A549 (cell line): ENCODE measurements around the gene MORC3. TPM values are rescaled to one million over a fixed set of nuclear protein-coding genes. Genes with fewer than 3 reads are reported as not detected.
"Not testable (repeated sequence)": the region's sequence is repeated elsewhere in the genome, so short reads cannot be mapped to it uniquely, and the experiment has no call there.

Experiments used
- ATAC-seq, 2 experiments: fragments of 200-7000 bp in 1 of 2; fragments of >200 bp in 1 of 2; cut with Nextera tagmentation in 1 of 2; cut with Tn5 transposase in 1 of 2; 3 replicates each; pipeline versions ENCODE4 v1.8.0 to v1.9.1; 2018 to 2020; ENCODE audit warnings: mild to moderate bottlenecking in 1 of 2, moderate library complexity in 1 of 2
- CTCF ChIA-PET: fragments of 300-600 bp; sonication (Branson Sonifier 250); formaldehyde crosslinking; extraction: SDS; loops from one replicate; lab custom pipeline; 2021; ENCODE audit warnings: antibody characterized with exemption, inconsistent platforms; lab: Yijun Ruan, JAX
- POLR2A ChIA-PET: fragments of 350-600 bp; formaldehyde crosslinking; extraction: SDS; loops from one replicate; lab custom pipeline; 2021; ENCODE audit warnings: antibody characterized with exemption, inconsistent platforms; lab: Yijun Ruan, JAX
- DNase-seq, 2 experiments: peaks; one replicate each; pipeline versions ENCODE4 v3.0.0 to v3.0.0-alpha.2; 2011 to 2016; ENCODE audit warnings: low read depth in 1 of 2, low spot score in 1 of 2
- FAIRE-seq: peaks from 2 replicates; lab custom pipeline; 2011; peaks lifted over from hg19 to GRCh38; lab: Jason Lieb, UNC
- H3K27ac ChIP-seq, 2 experiments: fragments of >200 bp; sonication (Bioruptor Twin); formaldehyde crosslinking; 3 replicates each; pipeline ENCODE4 v1.5.1; 2016 to 2017
- H3K4me1 ChIP-seq: fragments of >200 bp; sonication (Bioruptor Twin); formaldehyde crosslinking; 3 replicates; pipeline ENCODE4 v1.6.1; 2016
- H3K4me2 ChIP-seq: fragments of >200 bp; sonication (Bioruptor Twin); formaldehyde crosslinking; 3 replicates; pipeline ENCODE4 v1.6.1; 2016
- H3K4me3 ChIP-seq: fragments of >200 bp; sonication (Bioruptor Twin); formaldehyde crosslinking; 3 replicates; pipeline ENCODE4 v1.5.1; 2016
- H3K9me3 ChIP-seq: fragments of >200 bp; sonication (Bioruptor Twin); formaldehyde crosslinking; 3 replicates; pipeline ENCODE4 v1.6.1; 2016
- CBX2 ChIP-seq: fragments of 200-600 bp; sonication (generic); IDR thresholded peaks from 2 replicates; pipeline ENCODE4 v1.6.1; 2016; ENCODE audit warnings: low read depth, mild to moderate bottlenecking, borderline replicate concordance
- CBX8 ChIP-seq: fragments of 200-600 bp; sonication (generic); IDR thresholded peaks from 2 replicates; pipeline ENCODE4 v1.6.1; 2016
- EP300 ChIP-seq, 2 experiments: fragments of >200 bp; sonication (Bioruptor Twin); formaldehyde crosslinking; IDR thresholded peaks; 2 replicates in 1 of 2; 3 replicates in 1 of 2; pipeline ENCODE4 v1.6.1; 2016 to 2017
- ESRRA ChIP-seq: fragments of 150-350 bp; IDR thresholded peaks from 2 replicates; pipeline ENCODE4 v1.6.1; 2014; ENCODE audit warnings: mild to moderate bottlenecking, low read length, borderline replicate concordance
- GATA3 ChIP-seq: IDR thresholded peaks from 2 replicates; pipeline ENCODE4 v1.6.1; 2012; ENCODE audit warnings: borderline replicate concordance
- HEYL ChIP-seq: fragments of 250-450 bp; sonication (Bioruptor Pico); IDR thresholded peaks from 2 replicates; pipeline ENCODE4 v1.8.0; 2021; ENCODE audit warnings: mild to moderate bottlenecking, moderate library complexity
- HOXB5 ChIP-seq: fragments of 250-450 bp; sonication (Bioruptor Pico); IDR thresholded peaks from 2 replicates; pipeline ENCODE4 v1.5.0; 2020; ENCODE audit warnings: mild to moderate bottlenecking, moderate library complexity
- JUNB ChIP-seq: fragments of >200 bp; sonication (Bioruptor Twin); formaldehyde crosslinking; IDR thresholded peaks from 2 replicates; pipeline ENCODE4 v1.6.1; 2016
- NPAS2 ChIP-seq: fragments of 250-450 bp; sonication (Bioruptor Pico); IDR thresholded peaks from 2 replicates; pipeline ENCODE4 v1.8.0; 2022; ENCODE audit warnings: mild to moderate bottlenecking, moderate library complexity, borderline replicate concordance
- PBX3 ChIP-seq: IDR thresholded peaks from 2 replicates; pipeline ENCODE4 v1.6.1; 2012
- PHF8 ChIP-seq: fragments of 200-600 bp; sonication (generic); IDR thresholded peaks from 2 replicates; pipeline ENCODE4 v1.6.1; 2016; ENCODE audit warnings: low read depth, mild to moderate bottlenecking, antibody characterized with exemption, moderate library complexity, borderline replicate concordance
- POLR2AphosphoS2 ChIP-seq: conservative IDR thresholded peaks from 2 replicates; pipeline ENCODE4 v1.6.1; 2012; ENCODE audit warnings: low read length, improper control_type of control experiment, inconsistent platforms
- RCOR1 ChIP-seq: fragments of 150-350 bp; IDR thresholded peaks from 2 replicates; pipeline ENCODE4 v1.6.1; 2014; ENCODE audit warnings: antibody characterized with exemption, low read length, low read depth
- RFX5 ChIP-seq: fragments of 450-650 bp; IDR thresholded peaks from 2 replicates; pipeline ENCODE4 v1.7.1; 2014; ENCODE audit warnings: antibody characterized with exemption, mild to moderate bottlenecking, moderate library complexity
- SREBF2 ChIP-seq: fragments of 450-650 bp; IDR thresholded peaks from 2 replicates; pipeline ENCODE4 v1.6.1; 2014; ENCODE audit warnings: mild to moderate bottlenecking, moderate library complexity
- TP53 ChIP-seq: fragments of 250-450 bp; sonication (Bioruptor Pico); IDR thresholded peaks from 2 replicates; pipeline ENCODE4 v1.5.0; 2021; ENCODE audit warnings: mild to moderate bottlenecking, moderate library complexity
- ZC3H11A ChIP-seq: fragments of 450-650 bp; IDR thresholded peaks from 2 replicates; pipeline ENCODE4 v1.6.1; 2014; ENCODE audit warnings: antibody characterized with exemption, mild to moderate bottlenecking
- WGBS: methylation state at CpG from one replicate; pipeline ENCODE4 v1.1.6; 2017; ENCODE audit errors: missing lambda C conversion rate; 5-methylcytosine and 5-hydroxymethylcytosine counted together
- polyA plus RNA-seq, 4 experiments: library from polyadenylated mRNA; depleted of rRNA in 3 of 4; stranded (reverse); fragments of >200 nt; fragmentation: RNase III in 1 of 4; extraction: RNeasy Plus Mini Kit Qiagen cat#74134 plus additional on column Dnase treatment in 1 of 4; gene quantifications; 2 replicates in 3 of 4; 3 replicates in 1 of 4; pipeline ENCODE4 v1.2.3, GENCODE V29; 2011 to 2017
- TF ChIP-seq, protein P1 (sequence below): fragments of >200 bp; sonication (Bioruptor Twin); formaldehyde crosslinking; IDR thresholded peaks from 3 replicates; pipeline ENCODE4 v1.5.1; 2016
- TF ChIP-seq, protein P2 (sequence below): IDR thresholded peaks from 2 replicates; pipeline ENCODE4 v1.6.1; 2012
- TF ChIP-seq, protein P3 (sequence below): fragments of 250-450 bp; sonication (Bioruptor Pico); IDR thresholded peaks from 2 replicates; pipeline ENCODE4 v1.5.0; 2020; ENCODE audit warnings: low read depth, mild to moderate bottlenecking, moderate library complexity

Gene MORC3
- polyA plus RNA-seq, 2 of the 4 experiments (the other 2 are of a cell fraction), result 9.7 to 21.5 TPM

DNA sequence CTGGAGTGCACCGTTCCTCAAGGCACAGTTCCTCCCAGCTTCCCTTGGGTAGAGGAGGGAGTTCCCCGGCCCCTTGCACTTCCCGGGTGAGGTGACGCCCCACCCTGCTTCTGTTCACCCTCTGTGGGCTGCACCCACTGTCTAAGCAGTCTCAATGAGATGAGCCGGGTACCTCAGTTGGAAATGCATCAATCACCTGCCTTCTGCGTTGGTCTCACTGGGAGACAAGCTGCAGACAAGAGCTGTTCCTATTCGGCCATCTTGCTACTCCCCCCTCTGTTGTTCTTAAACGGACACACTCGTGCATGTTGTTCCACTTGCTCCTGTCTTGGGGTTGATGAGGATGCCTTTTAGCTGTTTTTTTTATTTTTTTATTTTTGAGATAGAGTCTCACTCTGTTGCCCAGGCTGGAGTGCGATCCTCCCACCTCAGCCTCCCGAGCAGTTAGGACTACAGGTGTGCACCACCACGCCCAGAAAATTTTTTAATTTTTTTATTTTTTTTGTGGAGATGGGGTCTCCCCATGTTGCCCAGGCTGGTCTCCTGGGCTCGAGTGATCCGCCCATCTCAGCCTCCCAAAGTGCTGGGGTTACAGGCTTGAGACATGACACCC is 3.0 kb upstream of the MORC3 start:
- H3K27ac ChIP-seq, result no peak overlapping the region
- H3K4me1 ChIP-seq, result peaks cover 7% of the 10 kb centered on the region; the same call in 1 of the 3 replicates
- ATAC-seq, result no peak
- FAIRE-seq, result no peak
- WGBS, result 60% methylated on average over 12 of the region's 14 CpGs
- ChIA-PET POLR2A (no interaction called here), CTCF (interaction anchor here (1.3 kb wide), 1 partner anchor 13 kb away, joined by 5 read pairs; no protein-coding TSS in a partner anchor)
- no peak overlapping the region for H3K4me2 ChIP-seq
- no peak overlapping the region for H3K4me3 ChIP-seq
- H3K9me3 ChIP-seq, result no peaks in the 10 kb centered on the region
- TF ChIP-seq ZC3H11A, result no peak
- no peak for TF ChIP-seq HEYL (CRISPR knock-in tag)
- no peak for TF ChIP-seq TP53
- no peak for TF ChIP-seq EP300 (IDR thresholded peaks at IDR 0.05)
- TF ChIP-seq NPAS2 (CRISPR knock-in tag), result no peak
- TF ChIP-seq, protein P1, sequence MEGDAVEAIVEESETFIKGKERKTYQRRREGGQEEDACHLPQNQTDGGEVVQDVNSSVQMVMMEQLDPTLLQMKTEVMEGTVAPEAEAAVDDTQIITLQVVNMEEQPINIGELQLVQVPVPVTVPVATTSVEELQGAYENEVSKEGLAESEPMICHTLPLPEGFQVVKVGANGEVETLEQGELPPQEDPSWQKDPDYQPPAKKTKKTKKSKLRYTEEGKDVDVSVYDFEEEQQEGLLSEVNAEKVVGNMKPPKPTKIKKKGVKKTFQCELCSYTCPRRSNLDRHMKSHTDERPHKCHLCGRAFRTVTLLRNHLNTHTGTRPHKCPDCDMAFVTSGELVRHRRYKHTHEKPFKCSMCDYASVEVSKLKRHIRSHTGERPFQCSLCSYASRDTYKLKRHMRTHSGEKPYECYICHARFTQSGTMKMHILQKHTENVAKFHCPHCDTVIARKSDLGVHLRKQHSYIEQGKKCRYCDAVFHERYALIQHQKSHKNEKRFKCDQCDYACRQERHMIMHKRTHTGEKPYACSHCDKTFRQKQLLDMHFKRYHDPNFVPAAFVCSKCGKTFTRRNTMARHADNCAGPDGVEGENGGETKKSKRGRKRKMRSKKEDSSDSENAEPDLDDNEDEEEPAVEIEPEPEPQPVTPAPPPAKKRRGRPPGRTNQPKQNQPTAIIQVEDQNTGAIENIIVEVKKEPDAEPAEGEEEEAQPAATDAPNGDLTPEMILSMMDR, result no peak
- TF ChIP-seq SREBF2, result no peak
- TF ChIP-seq HOXB5 (CRISPR knock-in tag), result no peak
- TF ChIP-seq ESRRA, result no peak
- TF ChIP-seq, protein P2, sequence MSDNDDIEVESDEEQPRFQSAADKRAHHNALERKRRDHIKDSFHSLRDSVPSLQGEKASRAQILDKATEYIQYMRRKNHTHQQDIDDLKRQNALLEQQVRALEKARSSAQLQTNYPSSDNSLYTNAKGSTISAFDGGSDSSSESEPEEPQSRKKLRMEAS, result no peak
- TF ChIP-seq CBX8, result no peak
- TF ChIP-seq CBX2, result no peak
- TF ChIP-seq, protein P3, sequence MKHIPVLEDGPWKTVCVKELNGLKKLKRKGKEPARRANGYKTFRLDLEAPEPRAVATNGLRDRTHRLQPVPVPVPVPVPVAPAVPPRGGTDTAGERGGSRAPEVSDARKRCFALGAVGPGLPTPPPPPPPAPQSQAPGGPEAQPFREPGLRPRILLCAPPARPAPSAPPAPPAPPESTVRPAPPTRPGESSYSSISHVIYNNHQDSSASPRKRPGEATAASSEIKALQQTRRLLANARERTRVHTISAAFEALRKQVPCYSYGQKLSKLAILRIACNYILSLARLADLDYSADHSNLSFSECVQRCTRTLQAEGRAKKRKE, result no peak
- TF ChIP-seq GATA3, result no peak
- no peak for TF ChIP-seq PHF8
- TF ChIP-seq POLR2AphosphoS2, result no peak
- no peak for TF ChIP-seq RCOR1
- TF ChIP-seq JUNB, result no peak
- TF ChIP-seq PBX3, result no peak
- TF ChIP-seq RFX5, result no peak
- no peak for DNase-seq

DNA sequence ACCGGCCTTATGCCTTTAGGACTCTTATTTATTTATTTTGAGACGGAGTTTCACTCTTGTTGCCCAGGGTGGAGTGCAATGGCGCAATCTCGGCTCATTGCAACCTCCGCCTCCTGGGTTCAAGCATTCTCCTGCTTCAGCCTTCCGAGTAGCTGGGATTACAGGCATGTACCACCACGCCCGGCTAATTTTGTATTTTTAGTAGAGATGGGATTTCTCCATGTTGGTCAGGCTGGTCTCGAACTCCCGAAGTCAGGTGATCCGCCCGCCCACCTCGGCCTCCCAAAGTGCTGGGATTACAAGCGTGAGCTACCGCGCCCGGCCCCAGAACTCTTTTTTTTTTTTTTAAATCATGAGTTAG is 611 bp upstream of the MORC3 start:
- CTCF ChIA-PET, result interaction anchor here (0.7 kb wide), 1 partner anchor 35 kb away, joined by 3 read pairs; no protein-coding TSS in a partner anchor
- 14% methylated on average over 17 of the region's 17 CpGs for WGBS
- peak overlapping the region; percentile 88 for H3K4me3 ChIP-seq
- H3K27ac ChIP-seq, result peak overlapping the region; percentile 78 to 96; a peak in 5 of 6 replicates
- peaks cover 20% of the 10 kb centered on the region for H3K4me1 ChIP-seq
- H3K9me3 ChIP-seq, DNase-seq, ATAC-seq, FAIRE-seq: not testable (repeated sequence)
- H3K4me2 ChIP-seq, result peak overlapping the region; percentile 78
- POLR2A ChIA-PET, result interaction anchor here (0.6 to 2.0 kb wide), 15 partner anchors 14 to 184 kb away, joined by 3 to 21 read pairs (median 4); no protein-coding TSS in a partner anchor
